ENCODE measurements around the gene MARK2. TPM values are rescaled to one million over a fixed set of nuclear protein-coding genes. Genes with fewer than 3 reads are reported as not detected.
A peak's percentile ranks its signal among the peaks of the same experiment; 100 is the strongest.

Gene MARK2
- total and polyA plus RNA-seq, 8 donors: 11.7 to 30.8 (median 21.1) TPM

GRCh38 chr11:63945477-63946163, 106.7 kb downstream of the MARK2 start:
- ATAC-seq (peak; percentile 96 to 99 (median 98)), DNase-seq (peak; percentile 70 to 89 (median 78)), FAIRE-seq (no peak)
- H3K27me3 ChIP-seq: no peaks in the 10 kb centered on the region
- WGBS, 2 donors: 36% methylated on average over 14 of the region's 14 CpGs
- no peaks in the 10 kb centered on the region for H3K9me3 ChIP-seq
- intact Hi-C loops (cut with DNase I): loop anchor here in 2 of 3 donors (5.0 to 10.0 kb wide), 3 partner anchors 108 to 181 kb away; partner anchors contain the start of genes MARK2 (in 2 of the 2) and ZFTA (in 2 of the 2)
- peak overlapping the region in 1 of 4 donors; percentile 7 for H3K4me3 ChIP-seq
- peak; percentile 47 to 81 (median 73) for TF ChIP-seq CTCF (IDR thresholded peaks at IDR 0.05)
- no peaks in the 10 kb centered on the region for H3K36me3 ChIP-seq
- H3K27ac ChIP-seq: peak overlapping the region in 2 of 4 donors; percentile 5 to 9
- H3K4me1 ChIP-seq: peaks cover 0 to 8% (median 0%) of the 10 kb centered on the region in 3 donors

GRCh38 chr11:63951779-63952536, 113.0 kb downstream of the MARK2 start:
- H3K4me1 ChIP-seq: no peaks in the 10 kb centered on the region
- WGBS, 2 donors: 82 to 84% methylated on average over 20 of the region's 20 CpGs
- TF ChIP-seq CTCF (IDR thresholded peaks at IDR 0.05): no peak
- DNase-seq: no peak
- intact Hi-C loops (cut with DNase I): loop anchor here in 1 of 3 donors (10.0 kb wide), 1 partner anchor 127 kb away; no protein-coding TSS in a partner anchor
- FAIRE-seq: no peak
- H3K27ac ChIP-seq: no peak overlapping the region
- H3K4me3 ChIP-seq: no peak overlapping the region
- peak in 1 of 4 donors; percentile 24 for ATAC-seq
- H3K27me3 ChIP-seq: no peaks in the 10 kb centered on the region
- H3K9me3 ChIP-seq: no peaks in the 10 kb centered on the region
- H3K36me3 ChIP-seq: peaks cover 7 to 15% (median 8%) of the 10 kb centered on the region in 3 donors

GRCh38 chr11:63952570-63952969, 113.7 kb downstream of the MARK2 start:
- no peak for DNase-seq
- no peak for TF ChIP-seq CTCF (IDR thresholded peaks at IDR 0.05)
- H3K9me3 ChIP-seq: no peaks in the 10 kb centered on the region
- H3K27ac ChIP-seq: no peak overlapping the region
- peaks cover 7 to 15% (median 8%) of the 10 kb centered on the region in 3 donors for H3K36me3 ChIP-seq
- H3K4me1 ChIP-seq: no peaks in the 10 kb centered on the region
- H3K4me3 ChIP-seq: no peak overlapping the region
- WGBS, 2 donors: 94 to 97% methylated on average over 4 of the region's 4 CpGs
- ATAC-seq: no peak
- intact Hi-C loops (cut with DNase I): loop anchor here in 1 of 3 donors (10.0 kb wide), 1 partner anchor 128 kb away; no protein-coding TSS in a partner anchor
- FAIRE-seq: no peak
- no peaks in the 10 kb centered on the region for H3K27me3 ChIP-seq

GRCh38 chr11:63958008-63958407, 119.1 kb downstream of the MARK2 start:
- 82 to 87% methylated on average over 5 of the region's 5 CpGs for WGBS, 2 donors
- Histone ChIP-seq H3K4me3 (no peak overlapping the region), H3K4me1 (no peaks in the 10 kb centered on the region), H3K27ac (no peak overlapping the region), H3K36me3 (peaks cover 4 to 8% (median 7%) of the 10 kb centered on the region in 3 donors), H3K27me3 (no peaks in the 10 kb centered on the region), H3K9me3 (no peaks in the 10 kb centered on the region)
- intact Hi-C loops (cut with DNase I): loop anchor here in 1 of 3 donors (10.0 kb wide), 1 partner anchor 133 kb away; no protein-coding TSS in a partner anchor
- FAIRE-seq: no peak
- TF ChIP-seq CTCF (IDR thresholded peaks at IDR 0.05): no peak
- no peak for ATAC-seq
- DNase-seq: no peak

Other genes with a start within 250 kb of the MARK2 start
- gene PLAAT3, start 224.7 kb upstream of the MARK2 start, total RNA-seq: 10 to 100 TPM; 15.2 to 36.0 (median 19.1) TPM
- gene PLAAT3, start 224.7 kb upstream of the MARK2 start, polyA plus RNA-seq: 10 to 100 TPM; 26.7 to 30.6 TPM
- 10 to 100 TPM; 23.5 to 40.7 (median 29.4) TPM for gene ATL3, start 167.7 kb upstream of the MARK2 start, total RNA-seq
- 1 to 10 TPM; 6.1 to 6.9 TPM for gene ATL3, start 167.7 kb upstream of the MARK2 start, polyA plus RNA-seq
- 10 to 100 TPM; 51.2 to 74.9 (median 63.9) TPM for gene RTN3, start 157.6 kb upstream of the MARK2 start, total RNA-seq
- gene RTN3, start 157.6 kb upstream of the MARK2 start, polyA plus RNA-seq: 10 to 100 TPM; 40.2 to 79.6 TPM
- gene ZFTA, start 70.3 kb upstream of the MARK2 start, total RNA-seq: 10 to 100 TPM in 1 of 6 donors, 1 to 10 TPM in 5; 4.3 to 11.3 (median 6.2) TPM
- 10 to 100 TPM in 1 of 2 donors, 1 to 10 TPM in 1; 7.0 to 10.0 TPM for gene ZFTA, start 70.3 kb upstream of the MARK2 start, polyA plus RNA-seq
- gene SPINDOC, start 25.7 kb upstream of the MARK2 start, total RNA-seq: 1 to 10 TPM; 2.5 to 7.8 (median 4.3) TPM
- 1 to 10 TPM; 8.0 to 8.3 TPM for gene SPINDOC, start 25.7 kb upstream of the MARK2 start, polyA plus RNA-seq
- gene RCOR2, start 78.1 kb downstream of the MARK2 start, total RNA-seq: under 1 TPM; 0.37 to 0.79 (median 0.50) TPM
- gene RCOR2, start 78.1 kb downstream of the MARK2 start, polyA plus RNA-seq: 1 to 10 TPM; 1.2 to 1.9 TPM
- gene NAA40, start 99.9 kb downstream of the MARK2 start, total RNA-seq: 10 to 100 TPM in 3 of 6 donors, 1 to 10 TPM in 3; 6.8 to 14.4 (median 11.9) TPM
- gene NAA40, start 99.9 kb downstream of the MARK2 start, polyA plus RNA-seq: 10 to 100 TPM; 16.7 to 25.7 TPM
- gene COX8A, start 135.5 kb downstream of the MARK2 start, total RNA-seq: 100 to 1,000 TPM in 4 of 6 donors, 10 to 100 TPM in 2; 79.8 to 135 (median 118) TPM
- 100 to 1,000 TPM; 351 to 441 TPM for gene COX8A, start 135.5 kb downstream of the MARK2 start, polyA plus RNA-seq
- 10 to 100 TPM; 15.2 to 32.0 (median 24.4) TPM for gene OTUB1, start 147.3 kb downstream of the MARK2 start, total RNA-seq
- 10 to 100 TPM; 42.4 to 57.8 TPM for gene OTUB1, start 147.3 kb downstream of the MARK2 start, polyA plus RNA-seq
- gene FLRT1, start 196.8 kb downstream of the MARK2 start, total RNA-seq: under 1 TPM; 0.04 to 0.31 (median 0.15) TPM
- gene FLRT1, start 196.8 kb downstream of the MARK2 start, polyA plus RNA-seq: under 1 TPM; 0.27 to 0.87 TPM

All from pancreas (tissue), 10 donors.